Osteocyte (in vitro differentiated cells): Measurements from ENCODE around the gene LINGO1. TPM values are rescaled to one million over a fixed set of nuclear protein-coding genes. Genes with fewer than 3 reads are reported as not detected.

Experiments
- DNase-seq: peaks from one replicate; pipeline ENCODE4 v3.0.0; 2021; ENCODE audit warnings: mixed read lengths; ENCODE audit not compliant: unreplicated experiment; ENCODE audit errors: extremely low spot score
- H3K27ac Mint-ChIP-seq: one replicate; pipeline ENCODE4 v1.8.0; 2021; ENCODE audit warnings: mild to moderate bottlenecking, mixed read lengths; ENCODE audit not compliant: unreplicated experiment
- H3K27me3 Mint-ChIP-seq: one replicate; pipeline ENCODE4 v1.8.0; 2021; ENCODE audit warnings: mixed read lengths; ENCODE audit not compliant: unreplicated experiment
- H3K36me3 Mint-ChIP-seq: one replicate; pipeline ENCODE4 v1.8.0; 2021; ENCODE audit warnings: mixed read lengths; ENCODE audit not compliant: unreplicated experiment
- H3K4me1 Mint-ChIP-seq: one replicate; pipeline ENCODE4 v1.8.0; 2021; ENCODE audit warnings: mixed read lengths; ENCODE audit not compliant: unreplicated experiment
- H3K4me3 Mint-ChIP-seq: one replicate; pipeline ENCODE4 v1.8.0; 2021; ENCODE audit warnings: mild to moderate bottlenecking, moderate library complexity, mixed read lengths; ENCODE audit not compliant: unreplicated experiment
- H3K9me3 Mint-ChIP-seq: one replicate; pipeline ENCODE4 v1.8.0; 2021; ENCODE audit warnings: mixed read lengths; ENCODE audit not compliant: unreplicated experiment
- total RNA-seq: library from RNA; stranded (reverse); gene quantifications from 2 replicates; pipeline ENCODE4 v1.2.1, GENCODE V29; 2021
- TF ChIP-seq, protein P1 (sequence below): fragments of 200-600 bp; sonication (generic); IDR thresholded peaks from 2 replicates; pipeline ENCODE4 v1.5.0; 2021; ENCODE audit warnings: antibody characterized with exemption, mild to moderate bottlenecking, moderate library complexity

LINGO1 gene
- total RNA-seq, 1 donor from 2014 or later: 2.4 TPM

DNA sequence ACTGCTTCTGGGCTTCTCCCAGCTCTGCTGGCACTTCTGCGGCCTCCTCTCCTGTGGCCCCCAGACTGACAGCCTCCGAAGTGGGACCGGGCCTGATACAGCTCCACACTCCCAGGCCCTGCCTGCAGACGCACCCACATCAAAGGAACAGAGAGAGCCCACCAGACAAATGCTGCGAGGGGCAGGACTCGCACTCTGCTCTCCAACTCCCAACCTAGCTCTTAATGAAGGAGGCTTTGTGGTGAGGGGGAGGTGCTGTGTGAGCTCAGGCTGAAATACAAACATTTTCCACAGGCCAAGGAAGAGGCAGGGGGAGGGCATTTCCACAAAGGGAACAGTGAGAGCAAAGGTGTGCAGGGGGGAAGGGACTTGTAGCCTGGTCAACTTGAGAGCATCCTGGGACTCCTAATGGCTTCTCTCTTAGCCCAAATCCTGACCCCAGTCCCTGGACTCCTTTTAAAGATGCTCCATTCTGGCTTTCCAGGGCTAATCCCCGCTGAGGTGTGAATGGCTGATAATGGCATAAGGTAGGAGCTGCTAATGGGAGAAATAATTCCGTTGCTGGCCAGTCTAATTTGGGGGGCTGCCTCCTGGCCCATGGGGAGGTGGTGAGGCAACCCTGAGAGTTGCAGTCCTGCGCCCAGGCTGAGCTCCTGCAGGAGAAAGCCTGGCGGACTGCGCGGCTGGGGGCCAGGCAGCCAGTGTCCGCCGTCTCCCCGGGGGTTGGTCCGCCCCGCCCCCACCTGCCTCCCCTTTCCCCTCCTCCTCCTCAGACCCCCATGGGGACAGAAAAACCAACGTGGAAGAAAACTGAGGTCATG lies 9.6 kb downstream of the LINGO1 start:
- Mint-ChIP-seq H3K4me1 (no peaks in the 10 kb centered on the region), H3K27ac (no peak overlapping the region), H3K27me3 (peaks cover 10% of the 10 kb centered on the region), H3K36me3 (no peaks in the 10 kb centered on the region), H3K9me3 (no peaks in the 10 kb centered on the region), H3K4me3 (no peak overlapping the region)
- TF ChIP-seq, protein P1, sequence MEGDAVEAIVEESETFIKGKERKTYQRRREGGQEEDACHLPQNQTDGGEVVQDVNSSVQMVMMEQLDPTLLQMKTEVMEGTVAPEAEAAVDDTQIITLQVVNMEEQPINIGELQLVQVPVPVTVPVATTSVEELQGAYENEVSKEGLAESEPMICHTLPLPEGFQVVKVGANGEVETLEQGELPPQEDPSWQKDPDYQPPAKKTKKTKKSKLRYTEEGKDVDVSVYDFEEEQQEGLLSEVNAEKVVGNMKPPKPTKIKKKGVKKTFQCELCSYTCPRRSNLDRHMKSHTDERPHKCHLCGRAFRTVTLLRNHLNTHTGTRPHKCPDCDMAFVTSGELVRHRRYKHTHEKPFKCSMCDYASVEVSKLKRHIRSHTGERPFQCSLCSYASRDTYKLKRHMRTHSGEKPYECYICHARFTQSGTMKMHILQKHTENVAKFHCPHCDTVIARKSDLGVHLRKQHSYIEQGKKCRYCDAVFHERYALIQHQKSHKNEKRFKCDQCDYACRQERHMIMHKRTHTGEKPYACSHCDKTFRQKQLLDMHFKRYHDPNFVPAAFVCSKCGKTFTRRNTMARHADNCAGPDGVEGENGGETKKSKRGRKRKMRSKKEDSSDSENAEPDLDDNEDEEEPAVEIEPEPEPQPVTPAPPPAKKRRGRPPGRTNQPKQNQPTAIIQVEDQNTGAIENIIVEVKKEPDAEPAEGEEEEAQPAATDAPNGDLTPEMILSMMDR: no peak
- no peak for DNase-seq

DNA sequence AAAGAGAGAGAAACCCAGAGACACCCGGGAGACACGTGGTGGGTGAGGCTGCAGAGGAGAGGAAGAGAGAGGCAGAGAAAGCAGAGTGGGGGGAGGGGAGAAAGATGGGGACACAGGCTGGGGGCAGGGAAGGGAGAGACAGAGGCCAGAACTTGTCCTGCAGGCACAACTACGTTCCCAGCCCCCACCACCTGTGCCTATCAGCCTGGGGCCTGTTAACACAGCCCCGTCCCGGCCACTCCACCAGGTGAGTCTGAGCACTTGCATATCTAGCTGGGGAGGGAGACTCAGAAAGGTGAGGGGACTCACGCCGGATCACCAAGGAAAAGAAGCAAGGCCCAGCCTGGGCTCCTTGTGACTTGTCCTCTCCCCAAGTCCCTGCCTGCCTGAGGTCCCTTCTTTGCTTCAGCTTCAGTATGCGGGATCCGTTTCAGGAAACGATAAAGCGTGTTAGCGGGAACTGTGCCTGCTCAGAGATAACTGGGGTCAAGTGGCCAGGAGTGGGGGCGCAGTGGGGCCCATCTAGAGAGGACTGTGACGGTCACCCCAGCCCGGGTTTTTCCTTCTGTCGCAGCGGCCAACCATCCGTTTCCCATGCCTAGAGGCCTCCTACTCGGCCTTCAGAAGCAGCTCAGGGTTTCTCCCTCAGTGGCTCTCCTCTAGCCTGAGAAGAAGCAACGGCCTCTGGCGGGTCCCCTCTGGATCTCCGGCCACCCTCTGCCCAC lies 10.3 kb downstream of the LINGO1 start:
- Mint-ChIP-seq H3K4me3 (no peak overlapping the region), H3K4me1 (no peaks in the 10 kb centered on the region), H3K27me3 (peaks cover 4% of the 10 kb centered on the region), H3K9me3 (no peaks in the 10 kb centered on the region), H3K36me3 (no peaks in the 10 kb centered on the region), H3K27ac (no peak overlapping the region)
- DNase-seq: no peak
- TF ChIP-seq, protein P1: no peak

DNA sequence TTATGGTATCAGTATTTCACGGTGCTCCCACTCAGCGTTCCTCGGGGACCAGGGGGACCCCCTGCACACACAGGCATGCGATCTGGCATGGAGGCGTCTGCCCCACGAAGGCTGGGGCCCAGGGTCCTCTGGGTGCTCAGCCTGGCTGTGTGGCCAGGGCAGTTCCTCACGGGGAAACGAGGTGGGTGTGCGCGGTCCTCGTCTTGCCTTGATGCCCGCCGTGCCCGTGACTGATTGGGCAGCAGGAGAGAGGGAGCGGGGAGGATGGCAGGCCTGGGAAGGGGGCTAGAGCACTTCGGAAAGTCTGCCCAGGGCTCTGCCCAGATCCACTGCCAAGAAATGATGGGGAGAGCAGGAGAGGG lies 10.9 kb downstream of the LINGO1 start:
- no peaks in the 10 kb centered on the region for H3K9me3 Mint-ChIP-seq
- DNase-seq: no peak
- no peak overlapping the region for H3K27ac Mint-ChIP-seq
- no peaks in the 10 kb centered on the region for H3K4me1 Mint-ChIP-seq
- TF ChIP-seq, protein P1: no peak
- no peak overlapping the region for H3K4me3 Mint-ChIP-seq
- no peaks in the 10 kb centered on the region for H3K36me3 Mint-ChIP-seq
- peaks cover 4% of the 10 kb centered on the region for H3K27me3 Mint-ChIP-seq

DNA sequence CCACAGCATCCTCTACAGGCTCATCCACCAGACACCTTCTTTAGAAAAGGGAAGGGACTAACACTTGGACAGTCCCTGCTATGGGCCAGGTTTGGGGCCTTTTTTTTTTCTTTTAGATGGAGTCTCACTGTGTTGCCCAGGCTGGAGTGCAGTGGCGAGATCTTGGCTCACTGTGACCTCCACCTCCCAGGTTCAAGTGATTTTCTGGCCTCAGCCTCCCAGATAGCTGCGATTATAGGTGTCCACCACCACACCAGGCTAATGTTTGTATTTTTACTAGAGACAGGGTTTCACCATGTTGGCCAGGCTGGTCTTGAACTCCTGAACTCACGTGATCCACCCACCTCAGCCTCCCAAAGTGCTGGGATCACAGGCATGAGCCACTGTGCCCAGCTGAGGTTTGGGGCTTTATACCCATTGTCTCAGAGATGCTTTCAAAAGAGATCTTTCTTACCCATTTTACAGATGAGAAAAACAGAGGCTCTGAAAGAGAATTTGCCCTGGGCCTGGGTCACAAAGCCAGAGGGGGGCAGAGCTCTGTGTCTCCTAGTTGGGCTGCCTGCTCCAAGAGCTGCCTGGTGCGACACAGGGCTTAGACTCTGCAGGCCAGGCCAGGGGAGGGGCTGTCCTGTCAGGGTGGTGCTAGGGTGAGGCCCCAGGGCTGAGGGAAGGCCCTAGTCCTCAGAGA lies 11.6 kb downstream of the LINGO1 start:
- Mint-ChIP-seq H3K27ac (no peak overlapping the region), H3K9me3 (no peaks in the 10 kb centered on the region), H3K36me3 (no peaks in the 10 kb centered on the region), H3K4me3 (no peak overlapping the region), H3K27me3 (no peaks in the 10 kb centered on the region), H3K4me1 (no peaks in the 10 kb centered on the region)
- no peak for DNase-seq
- TF ChIP-seq, protein P1: no peak

DNA sequence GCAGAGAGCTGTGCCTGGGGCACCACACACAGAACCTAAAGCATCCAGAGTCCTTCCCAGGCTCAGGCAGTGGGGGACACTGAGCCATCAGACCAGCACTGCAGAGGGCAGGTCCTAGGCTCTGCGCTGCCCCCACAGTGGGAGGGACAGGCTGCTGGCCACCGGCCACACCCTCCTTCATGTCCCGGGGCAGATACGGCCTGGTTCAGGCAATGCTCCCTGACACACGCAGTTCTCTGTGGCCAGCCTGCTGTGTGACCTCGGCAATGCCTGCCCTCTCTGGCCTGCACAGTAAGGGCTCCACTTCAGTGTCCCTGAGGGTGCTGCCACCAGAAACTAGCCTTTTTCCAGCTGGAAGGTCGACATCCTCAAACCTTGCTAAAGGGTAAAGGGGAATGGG lies 12.4 kb downstream of the LINGO1 start:
- Mint-ChIP-seq H3K36me3 (no peaks in the 10 kb centered on the region), H3K27me3 (no peaks in the 10 kb centered on the region), H3K9me3 (no peaks in the 10 kb centered on the region), H3K27ac (no peak overlapping the region), H3K4me1 (no peaks in the 10 kb centered on the region), H3K4me3 (no peak overlapping the region)
- TF ChIP-seq, protein P1: no peak
- no peak for DNase-seq
